GM20000 (cell line): ENCODE results near the gene SNX1.

Experiments used
- DNase-seq: peaks from one replicate; pipeline ENCODE4 v3.0.0; 2012; ENCODE audit warnings: low spot score
- CTCF ChIP-seq: IDR thresholded peaks from 2 replicates; pipeline ENCODE4 v1.5.1; 2012; ENCODE audit warnings: mild to moderate bottlenecking, control low read depth; ENCODE audit errors: extremely low read depth, missing control alignments

SNX1 gene

GRCh38 chr15:64144565-64145281 is 48.9 kb downstream of the SNX1 start:
- TF ChIP-seq CTCF, result no peak
- DNase-seq, result peak; percentile 85

- TF ChIP-seq CTCF, result no peak
Observed at GRCh38 chr15:64146041-64146440, 50.3 kb downstream of the SNX1 start.

GRCh38 chr15:64146520-64146884 is 50.7 kb downstream of the SNX1 start:
- TF ChIP-seq CTCF, result no peak
- DNase-seq, result no peak

More at GRCh38 chr15:64146041-64146440, 50.3 kb downstream of the SNX1 start:
- no peak for DNase-seq

- TF ChIP-seq CTCF, result no peak
- DNase-seq, result no peak
Observed at GRCh38 chr15:64146885-64147681, 51.3 kb downstream of the SNX1 start.

GRCh38 chr15:64148168-64148567 is 52.4 kb downstream of the SNX1 start:
- TF ChIP-seq CTCF, result no peak
- no peak for DNase-seq

GRCh38 chr15:64148581-64148980 is 52.8 kb downstream of the SNX1 start:
- no peak for DNase-seq
- TF ChIP-seq CTCF, result no peak

GRCh38 chr15:64149424-64149823 is 53.6 kb downstream of the SNX1 start:
- peak; percentile 19 for TF ChIP-seq CTCF
- no peak for DNase-seq
